Vagina (tissue), 2 donors: ENCODE measurements around the gene KIF18A.

Source experiments
- CTCF ChIP-seq, 3 experiments: fragments of 450-650 bp in 2 of 3; fragments of 200-600 bp in 1 of 3; sonication (generic) in 1 of 3; IDR thresholded peaks; one replicate each; pipeline ENCODE4 v1.5.1; 2017 to 2019; ENCODE audit warnings: antibody characterized with exemption in 3 of 3, mild to moderate bottlenecking in 2 of 3, moderate library complexity in 2 of 3
- POLR2A ChIP-seq, 2 donors: fragments of 450-650 bp; IDR thresholded peaks; one replicate each; pipeline ENCODE4 v1.6.1; 2017; ENCODE audit warnings: antibody characterized with exemption in 2 of 2, mild to moderate bottlenecking in 2 of 2, moderate library complexity in 2 of 2
- POLR2AphosphoS5 ChIP-seq, 2 donors: sonication (generic); formaldehyde crosslinking; IDR thresholded peaks; one replicate each; pipeline ENCODE4 v1.9.0; 2017; ENCODE audit warnings: antibody characterized with exemption in 2 of 2, mild to moderate bottlenecking in 2 of 2, low read depth in 1 of 2; ENCODE audit not compliant: insufficient read depth in 1 of 2

GRCh38 chr11:28114116-28114515 lies 6.2 kb upstream of the KIF18A start:
- TF ChIP-seq CTCF (IDR thresholded peaks at IDR 0.05), result no peak
- no peak for TF ChIP-seq POLR2AphosphoS5 (IDR thresholded peaks at IDR 0.05; ENCODE audit: insufficient read depth in 1 of 2, low read depth in 1 of 2)
- TF ChIP-seq POLR2A (IDR thresholded peaks at IDR 0.05), result no peak
